Upper lobe of left lung (tissue), 6 donors: ENCODE results near the gene ZFY. TPM values are rescaled to one million over a fixed set of nuclear protein-coding genes. Genes with fewer than 3 reads are reported as not detected.

Experiments used
- ATAC-seq, 2 donors: fragments of 200-7000 bp; cut with Tn5 transposase; one replicate each; pipeline ENCODE4 v1.9.1; 2022; ENCODE audit warnings: mild to moderate bottlenecking in 2 of 2, moderate library complexity in 2 of 2; ENCODE audit not compliant: low FRiP score in 2 of 2
- DNase-seq, 2 donors: peaks; one replicate each; pipeline ENCODE4 v3.0.0-alpha.2; 2019 to 2020
- H3K27ac ChIP-seq, 4 donors: fragments of 200-600 bp; sonication (generic); one replicate each; pipeline ENCODE4 v1.5.1; 2016 to 2019
- H3K27me3 ChIP-seq, 4 donors: fragments of 200-600 bp; sonication (generic); one replicate each; pipeline ENCODE4 v1.5.1; 2017 to 2019
- H3K36me3 ChIP-seq, 4 donors: fragments of 200-600 bp; sonication (generic); one replicate each; pipeline ENCODE4 v1.5.1; 2016 to 2019
- H3K4me1 ChIP-seq, 4 donors: fragments of 200-600 bp; sonication (generic); one replicate each; pipeline ENCODE4 v1.5.1; 2018 to 2019
- H3K4me3 ChIP-seq, 4 donors: fragments of 200-600 bp; sonication (generic); one replicate each; pipeline ENCODE4 v1.5.1; 2017 to 2019; ENCODE audit warnings: mild to moderate bottlenecking in 2 of 4, moderate library complexity in 1 of 4
- H3K9me3 ChIP-seq, 4 donors: fragments of 200-600 bp; sonication (generic); one replicate each; pipeline ENCODE4 v1.5.1; 2018 to 2019
- EP300 ChIP-seq, 4 donors: sonication (generic); formaldehyde crosslinking; IDR thresholded peaks; one replicate each; pipeline ENCODE4 v1.5.1; 2017; ENCODE audit warnings: antibody characterized with exemption in 4 of 4, control low read depth in 2 of 4
- POLR2A ChIP-seq, 4 donors: fragments of 450-650 bp; IDR thresholded peaks; one replicate each; pipeline ENCODE4 v1.5.1; 2016 to 2017; ENCODE audit warnings: antibody characterized with exemption in 4 of 4, mild to moderate bottlenecking in 2 of 4
- POLR2AphosphoS5 ChIP-seq, 2 donors: sonication (generic); formaldehyde crosslinking; IDR thresholded peaks; one replicate each; pipeline ENCODE4 v1.5.1; 2017; ENCODE audit warnings: antibody characterized with exemption in 2 of 2
- WGBS, 2 donors: methylation state at CpG; one replicate each; pipeline ENCODE4 v1.1.5; 2017 to 2018; 5-methylcytosine and 5-hydroxymethylcytosine counted together
- small RNA-seq, 4 donors: library from RNA; depleted of rRNA; stranded (forward); fragments of <200 nt; gene quantifications; one replicate each; pipeline ENCODE3, GENCODE V24; 2016
- total RNA-seq, 6 donors: library from RNA; depleted of rRNA in 4 of 6; stranded (reverse); fragments of >200 nt in 4 of 6; gene quantifications; one replicate each; pipeline versions ENCODE4 v1.1.0 to v1.2.1, GENCODE V29; 2016 to 2021
- TF ChIP-seq, protein P1 (sequence below), 6 experiments: fragments of 450-650 bp in 4 of 6; fragments of 200-600 bp in 2 of 6; sonication (generic) in 2 of 6; IDR thresholded peaks; one replicate each; pipeline ENCODE4 v1.5.1; 2016 to 2019; ENCODE audit warnings: antibody characterized with exemption in 6 of 6
- donor health status: DM: no; HTN: no; CAD: no; lungs with moderate emphysema.
- donor health status: DM: no; HTN: yes; CAD: no; lungs with severe emphysema.

ZFY gene
- total RNA-seq, 6 donors from 2014 or later = 1.4 to 20.7 (median 14.0) TPM; not detected in 2

GRCh38 chrY:3021176-3021575 is 86.0 kb downstream of the ZFY start:
- ATAC-seq (no peak), DNase-seq (no peak)
- Histone ChIP-seq H3K27ac (no peak overlapping the region), H3K9me3 (no peaks in the 10 kb centered on the region), H3K36me3 (no peaks in the 10 kb centered on the region), H3K4me3 (no peak overlapping the region), H3K4me1 (no peaks in the 10 kb centered on the region), H3K27me3 (no peaks in the 10 kb centered on the region)
- TF ChIP-seq EP300 (IDR thresholded peaks at IDR 0.05) = no peak
- TF ChIP-seq POLR2A (IDR thresholded peaks at IDR 0.05) = no peak
- no peak for TF ChIP-seq POLR2AphosphoS5 (IDR thresholded peaks at IDR 0.05)
- TF ChIP-seq, protein P1, sequence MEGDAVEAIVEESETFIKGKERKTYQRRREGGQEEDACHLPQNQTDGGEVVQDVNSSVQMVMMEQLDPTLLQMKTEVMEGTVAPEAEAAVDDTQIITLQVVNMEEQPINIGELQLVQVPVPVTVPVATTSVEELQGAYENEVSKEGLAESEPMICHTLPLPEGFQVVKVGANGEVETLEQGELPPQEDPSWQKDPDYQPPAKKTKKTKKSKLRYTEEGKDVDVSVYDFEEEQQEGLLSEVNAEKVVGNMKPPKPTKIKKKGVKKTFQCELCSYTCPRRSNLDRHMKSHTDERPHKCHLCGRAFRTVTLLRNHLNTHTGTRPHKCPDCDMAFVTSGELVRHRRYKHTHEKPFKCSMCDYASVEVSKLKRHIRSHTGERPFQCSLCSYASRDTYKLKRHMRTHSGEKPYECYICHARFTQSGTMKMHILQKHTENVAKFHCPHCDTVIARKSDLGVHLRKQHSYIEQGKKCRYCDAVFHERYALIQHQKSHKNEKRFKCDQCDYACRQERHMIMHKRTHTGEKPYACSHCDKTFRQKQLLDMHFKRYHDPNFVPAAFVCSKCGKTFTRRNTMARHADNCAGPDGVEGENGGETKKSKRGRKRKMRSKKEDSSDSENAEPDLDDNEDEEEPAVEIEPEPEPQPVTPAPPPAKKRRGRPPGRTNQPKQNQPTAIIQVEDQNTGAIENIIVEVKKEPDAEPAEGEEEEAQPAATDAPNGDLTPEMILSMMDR (IDR thresholded peaks at IDR 0.05) = no peak
- 77% methylated on average over 2 of the region's 2 CpGs; no CpG with 5 or more reads in 1 of the 2 donors for WGBS, 2 donors

DNA sequence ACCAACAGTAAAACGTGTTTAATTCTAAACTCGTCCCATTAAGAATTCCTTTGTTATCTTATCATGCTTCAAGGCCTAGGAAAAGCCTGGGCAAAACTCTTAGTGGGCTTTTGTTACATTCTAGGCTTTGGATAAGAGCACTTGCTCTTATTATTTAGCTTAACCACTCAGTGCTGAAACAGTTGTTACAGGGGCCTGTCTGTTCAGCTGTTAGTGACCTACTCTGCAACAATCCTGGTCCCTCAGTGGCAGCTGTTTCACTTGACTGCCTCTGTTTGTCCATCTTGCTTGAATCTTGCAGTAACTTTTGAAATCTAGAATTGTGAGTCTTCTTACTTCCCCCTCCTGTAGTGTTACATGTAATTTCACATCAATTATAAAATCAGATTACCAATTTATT is 88.4 kb downstream of the ZFY start:
- 44% methylated on average over 2 of the region's 2 CpGs; no CpG with 5 or more reads in 1 of the 2 donors for WGBS, 2 donors
- no peak overlapping the region for H3K4me3 ChIP-seq
- ATAC-seq (no peak), DNase-seq (no peak)
- H3K27ac ChIP-seq = no peak overlapping the region
- H3K36me3 ChIP-seq = no peaks in the 10 kb centered on the region
- H3K27me3 ChIP-seq = no peaks in the 10 kb centered on the region
- TF ChIP-seq POLR2AphosphoS5 (IDR thresholded peaks at IDR 0.05) (no peak), POLR2A (IDR thresholded peaks at IDR 0.05) (no peak), EP300 (IDR thresholded peaks at IDR 0.05) (no peak)
- TF ChIP-seq, protein P1 (IDR thresholded peaks at IDR 0.05) = no peak
- no peaks in the 10 kb centered on the region for H3K4me1 ChIP-seq
- H3K9me3 ChIP-seq = no peaks in the 10 kb centered on the region

DNA sequence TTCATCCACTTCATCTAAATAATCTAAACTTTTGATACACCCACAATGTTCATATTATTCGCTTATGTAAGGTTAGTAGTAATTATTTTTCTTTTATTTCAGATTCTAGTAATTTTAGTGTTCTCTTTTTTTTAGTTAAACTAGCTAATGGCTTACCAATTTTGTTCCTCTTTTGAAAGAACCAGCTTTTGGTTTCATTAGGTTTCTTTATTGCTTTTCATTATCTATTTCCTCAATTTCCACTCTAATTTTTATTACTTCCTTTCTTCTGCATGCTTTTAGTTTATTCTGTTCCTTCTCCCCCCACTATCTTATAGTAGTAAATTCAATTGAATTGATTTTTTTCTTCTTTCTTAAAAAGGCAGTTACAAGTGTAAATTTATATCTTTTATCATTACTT is 90.2 kb downstream of the ZFY start:
- DNase-seq = no peak
- 89% methylated on average over 1 of the region's 1 CpG; no CpG with 5 or more reads in 1 of the 2 donors for WGBS, 2 donors
- TF ChIP-seq EP300 (IDR thresholded peaks at IDR 0.05) (no peak), POLR2AphosphoS5 (IDR thresholded peaks at IDR 0.05) (no peak), POLR2A (IDR thresholded peaks at IDR 0.05) (no peak)
- H3K4me3 ChIP-seq = no peak overlapping the region
- H3K27me3 ChIP-seq = no peaks in the 10 kb centered on the region
- H3K36me3 ChIP-seq = no peaks in the 10 kb centered on the region
- no peak for ATAC-seq
- H3K9me3 ChIP-seq = no peaks in the 10 kb centered on the region
- H3K27ac ChIP-seq = no peak overlapping the region
- H3K4me1 ChIP-seq = no peaks in the 10 kb centered on the region

Small RNAs within 50 kb of the gene (small RNA-seq; reads per million reads assigned to genes)
- 0 reads per million in 4 donors for gene EEF1A1P41

Other genes with a start within 250 kb of the ZFY start
- not detected for gene SRY, start 147.7 kb upstream of the ZFY start, total RNA-seq
- gene RPS4Y1, start 93.8 kb upstream of the ZFY start, total RNA-seq = 100 to 1,000 TPM in 3 of 6 donors, 1 to 10 TPM in 1, under 1 TPM in 2; 0.72 to 241 (median 94.1) TPM